ENCODE measurements around the gene SH2D3C.

The SH2D3C gene

DNA sequence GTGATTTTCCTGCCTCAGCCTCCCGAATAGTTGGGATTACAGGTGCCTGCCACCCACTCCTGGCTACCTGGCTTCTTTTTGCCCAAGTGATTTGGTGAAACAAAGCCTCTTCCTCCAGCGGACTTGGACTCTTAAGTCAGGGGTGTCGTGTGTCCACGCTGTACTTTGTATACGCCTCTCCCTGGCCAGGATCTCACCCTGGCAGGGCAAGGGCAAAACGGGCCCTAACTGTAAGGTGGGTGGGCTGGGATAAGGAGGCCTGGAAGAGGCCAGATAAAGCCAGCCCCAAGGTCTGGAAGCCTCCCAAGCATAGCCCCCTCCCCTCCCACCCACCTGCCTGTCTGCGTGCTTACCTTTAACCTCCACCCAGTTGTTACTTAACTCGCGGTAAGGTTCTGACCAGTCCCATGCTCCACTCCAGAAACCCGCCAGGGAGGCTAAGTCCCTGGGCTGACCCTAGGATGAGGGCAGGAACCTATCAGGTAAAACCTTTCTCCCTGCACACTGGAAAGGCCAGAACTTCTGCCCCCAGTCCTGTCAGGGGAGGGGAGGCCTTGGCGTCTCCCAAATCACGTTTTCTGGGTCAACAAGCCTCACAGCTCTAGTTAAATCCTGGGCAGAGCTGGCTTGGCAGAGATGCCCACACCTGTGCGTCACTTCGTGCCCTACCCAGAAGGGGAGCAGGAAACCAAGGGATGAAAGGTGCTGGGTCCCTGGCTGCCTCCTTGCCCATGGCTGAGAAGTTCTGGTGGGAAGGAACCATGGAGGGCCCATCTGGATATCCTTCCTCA lies 15.7 kb upstream of the SH2D3C start:
- no peak overlapping the region for H3K4me3 ChIP-seq (ENCODE audit: low read depth, low read length)
- DNase-seq (ENCODE audit: low read depth): no peak
- TF ChIP-seq, protein P1, sequence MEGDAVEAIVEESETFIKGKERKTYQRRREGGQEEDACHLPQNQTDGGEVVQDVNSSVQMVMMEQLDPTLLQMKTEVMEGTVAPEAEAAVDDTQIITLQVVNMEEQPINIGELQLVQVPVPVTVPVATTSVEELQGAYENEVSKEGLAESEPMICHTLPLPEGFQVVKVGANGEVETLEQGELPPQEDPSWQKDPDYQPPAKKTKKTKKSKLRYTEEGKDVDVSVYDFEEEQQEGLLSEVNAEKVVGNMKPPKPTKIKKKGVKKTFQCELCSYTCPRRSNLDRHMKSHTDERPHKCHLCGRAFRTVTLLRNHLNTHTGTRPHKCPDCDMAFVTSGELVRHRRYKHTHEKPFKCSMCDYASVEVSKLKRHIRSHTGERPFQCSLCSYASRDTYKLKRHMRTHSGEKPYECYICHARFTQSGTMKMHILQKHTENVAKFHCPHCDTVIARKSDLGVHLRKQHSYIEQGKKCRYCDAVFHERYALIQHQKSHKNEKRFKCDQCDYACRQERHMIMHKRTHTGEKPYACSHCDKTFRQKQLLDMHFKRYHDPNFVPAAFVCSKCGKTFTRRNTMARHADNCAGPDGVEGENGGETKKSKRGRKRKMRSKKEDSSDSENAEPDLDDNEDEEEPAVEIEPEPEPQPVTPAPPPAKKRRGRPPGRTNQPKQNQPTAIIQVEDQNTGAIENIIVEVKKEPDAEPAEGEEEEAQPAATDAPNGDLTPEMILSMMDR (IDR thresholded peaks at IDR 0.05; ENCODE audit: insufficient read depth, low read depth, low read length, missing control alignments): no peak

DNA sequence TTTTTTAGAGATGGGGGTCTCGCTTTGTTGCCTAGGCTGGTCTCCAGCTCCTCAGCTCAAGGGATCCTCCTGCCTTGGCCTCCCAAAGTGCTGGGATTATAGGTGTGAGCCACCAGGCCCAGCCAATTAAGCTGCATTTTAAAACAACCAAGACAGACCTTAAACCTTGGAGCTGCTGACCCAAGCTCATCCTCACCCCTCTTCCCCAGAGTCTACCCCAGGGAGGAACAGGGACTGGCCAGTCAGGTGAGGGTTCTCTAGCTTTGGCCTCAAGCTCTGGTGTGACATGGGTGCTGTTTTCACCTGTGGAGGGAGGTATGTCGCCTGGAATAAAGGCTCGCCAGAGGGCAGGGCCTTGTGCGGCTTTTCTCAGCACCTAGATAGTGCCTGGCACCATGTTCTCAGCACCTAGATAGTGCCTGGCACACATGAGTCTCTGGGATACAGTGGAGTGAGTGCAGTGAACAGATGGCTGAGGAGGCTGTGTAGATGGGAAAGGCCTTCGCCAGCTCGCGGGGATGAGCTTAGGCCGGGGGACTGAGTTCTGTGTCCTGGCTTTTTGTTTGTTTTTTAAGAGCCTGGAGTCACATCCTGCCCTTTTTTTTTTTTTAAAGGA lies 14.7 kb upstream of the SH2D3C start:
- DNase-seq (ENCODE audit: low read depth): no peak
- H3K4me3 ChIP-seq (ENCODE audit: low read depth, low read length): no peak overlapping the region
- TF ChIP-seq, protein P1 (IDR thresholded peaks at IDR 0.05; ENCODE audit: insufficient read depth, low read depth, low read length, missing control alignments): no peak

DNA sequence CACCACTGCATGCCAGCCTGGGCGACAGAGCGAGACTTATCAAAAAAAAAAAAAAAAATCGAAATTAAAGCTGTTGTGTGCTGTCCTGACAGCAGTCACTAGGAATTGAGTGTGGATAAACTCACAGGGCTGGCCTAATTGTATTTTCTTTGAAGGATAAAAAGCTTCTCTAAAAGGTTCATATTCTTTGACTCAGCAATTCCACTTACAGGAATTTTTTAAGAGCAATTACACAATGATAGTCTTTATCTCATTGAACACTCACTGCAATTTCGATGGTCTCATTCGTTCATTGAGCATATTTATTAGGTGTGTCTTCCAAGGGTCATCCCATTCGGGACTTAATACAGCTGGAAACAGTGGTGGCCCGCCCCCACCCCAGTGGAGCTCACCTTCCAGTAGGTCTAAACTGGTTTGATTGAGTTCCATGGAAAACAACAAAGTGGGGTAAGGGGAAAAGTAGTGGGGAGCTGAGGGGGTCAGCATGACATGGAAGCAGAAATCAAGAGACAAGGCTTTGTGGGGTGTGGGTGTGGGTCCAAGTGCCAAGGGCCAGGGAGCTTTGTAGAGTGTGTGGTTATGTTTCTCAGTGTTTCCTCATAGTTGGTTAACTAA lies 14.1 kb upstream of the SH2D3C start:
- DNase-seq (ENCODE audit: low read depth): no peak
- H3K4me3 ChIP-seq (ENCODE audit: low read depth, low read length): no peak overlapping the region
- TF ChIP-seq, protein P1 (IDR thresholded peaks at IDR 0.05; ENCODE audit: insufficient read depth, low read depth, low read length, missing control alignments): no peak

DNA sequence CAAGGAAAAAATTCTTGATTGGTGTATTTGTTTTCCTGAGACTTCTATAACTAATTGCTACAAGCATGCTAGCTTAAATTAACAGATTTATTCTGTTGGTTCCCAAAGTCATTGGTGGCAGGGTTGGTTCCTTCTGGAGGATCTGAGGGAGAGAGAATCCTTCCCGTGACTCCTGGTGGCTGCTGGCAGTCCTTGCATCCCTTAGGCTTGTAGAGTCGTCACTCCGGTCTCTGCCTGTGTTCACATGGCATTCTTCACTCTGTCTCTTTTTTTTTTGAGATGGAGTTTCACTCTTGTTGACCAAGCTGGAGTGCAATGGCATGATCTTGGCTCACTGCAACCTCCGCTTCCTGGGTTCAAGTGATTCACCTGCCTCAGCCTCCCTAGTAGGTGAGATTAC lies 12.6 kb upstream of the SH2D3C start:
- DNase-seq (ENCODE audit: low read depth): no peak

DNA sequence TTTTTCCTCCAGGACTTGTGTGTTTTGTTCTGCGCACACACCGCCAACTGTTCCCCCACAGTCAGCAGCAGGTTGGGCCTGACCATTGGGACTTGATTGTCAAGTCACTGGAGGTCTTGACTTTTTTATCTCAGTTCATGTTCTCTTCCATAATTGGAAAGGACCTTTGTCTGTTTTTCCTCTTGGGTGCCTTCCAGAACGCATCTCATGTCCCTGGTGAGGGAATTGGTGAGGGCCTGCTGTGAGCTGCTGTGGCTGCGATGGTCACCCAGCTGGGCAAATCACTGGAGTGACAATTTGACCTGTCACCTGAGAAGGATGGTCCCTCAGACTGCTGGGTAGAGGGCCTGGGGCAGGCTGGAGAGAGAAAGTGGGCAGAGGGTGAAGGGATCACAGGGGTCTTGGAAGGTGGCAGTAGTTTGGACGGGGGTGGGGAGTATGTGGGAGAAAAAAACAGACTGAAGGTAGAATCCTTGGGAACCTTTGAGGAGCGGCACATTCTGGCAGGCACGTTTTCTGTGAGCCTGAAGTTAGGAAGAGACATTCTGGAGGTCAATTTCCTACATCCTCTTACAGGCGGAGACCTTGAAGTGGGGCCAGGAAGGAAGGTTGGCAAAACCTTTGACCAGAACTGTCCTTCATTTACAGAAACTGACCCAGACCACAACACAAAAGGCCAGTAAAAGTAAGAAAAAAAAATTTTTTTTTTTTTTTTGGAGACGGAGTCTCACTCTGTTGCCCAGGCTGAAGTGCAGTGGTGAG lies 11.8 kb upstream of the SH2D3C start:
- DNase-seq (ENCODE audit: low read depth): no peak
- TF ChIP-seq, protein P1 (IDR thresholded peaks at IDR 0.05; ENCODE audit: insufficient read depth, low read depth, low read length, missing control alignments): no peak
- H3K4me3 ChIP-seq (ENCODE audit: low read depth, low read length): no peak overlapping the region

More for the DNA sequence above, 12.6 kb upstream of the SH2D3C start:
- TF ChIP-seq, protein P1 (IDR thresholded peaks at IDR 0.05; ENCODE audit: insufficient read depth, low read depth, low read length, missing control alignments): no peak
- no peak overlapping the region for H3K4me3 ChIP-seq (ENCODE audit: low read depth, low read length)

DNA sequence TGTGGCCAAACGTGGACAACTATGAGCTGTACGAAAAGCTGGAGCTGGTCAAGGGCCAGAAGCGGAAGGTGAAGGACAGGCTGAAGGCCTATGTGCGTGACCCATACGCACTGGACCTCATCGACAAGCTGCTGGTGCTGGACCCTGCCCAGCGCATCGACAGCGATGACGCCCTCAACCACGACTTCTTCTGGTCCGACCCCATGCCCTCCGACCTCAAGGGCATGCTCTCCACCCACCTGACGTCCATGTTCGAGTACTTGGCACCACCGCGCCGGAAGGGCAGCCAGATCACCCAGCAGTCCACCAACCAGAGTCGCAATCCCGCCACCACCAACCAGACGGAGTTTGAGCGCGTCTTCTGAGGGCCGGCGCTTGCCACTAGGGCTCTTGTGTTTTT lies 10.7 kb upstream of the SH2D3C start:
- H3K4me3 ChIP-seq (ENCODE audit: low read depth, low read length): no peak overlapping the region
- TF ChIP-seq, protein P1 (IDR thresholded peaks at IDR 0.05; ENCODE audit: insufficient read depth, low read depth, low read length, missing control alignments): no peak
- no peak for DNase-seq (ENCODE audit: low read depth)
